Neutrophil (primary cell): ENCODE results near the gene EVL.

Experiments
- H3K27ac ChIP-seq: fragments of 200-600 bp; sonication (generic); 2 replicates; pipeline ENCODE4 v1.5.1; 2016; ENCODE audit warnings: mild to moderate bottlenecking, moderate library complexity
- H3K27me3 ChIP-seq: fragments of 200-600 bp; sonication (generic); 2 replicates; pipeline ENCODE4 v1.6.0; 2016; ENCODE audit warnings: mild to moderate bottlenecking
- H3K36me3 ChIP-seq: fragments of 200-600 bp; sonication (generic); 2 replicates; pipeline ENCODE4 v1.5.1; 2017
- H3K4me1 ChIP-seq, 2 experiments: fragments of 200-600 bp in 1 of 2; sonication (generic) in 1 of 2; 1 replicate in 1 of 2; 2 replicates in 1 of 2; pipeline versions ENCODE4 v1.5.1 to v1.6.1; 2013 to 2016; ENCODE audit warnings: low read depth in 1 of 2, low read length in 1 of 2, mild to moderate bottlenecking in 1 of 2, moderate library complexity in 1 of 2; ENCODE audit not compliant: control insufficient read depth in 1 of 2, insufficient read depth in 1 of 2
- H3K4me3 ChIP-seq, 2 experiments: fragments of 200-600 bp in 1 of 2; sonication (generic) in 1 of 2; 1 replicate in 1 of 2; 2 replicates in 1 of 2; pipeline ENCODE4 v1.5.1; 2013 to 2016; ENCODE audit warnings: low read depth in 1 of 2, low read length in 1 of 2, mild to moderate bottlenecking in 1 of 2, moderate library complexity in 1 of 2
- H3K9me3 ChIP-seq: fragments of 200-600 bp; sonication (generic); 2 replicates; pipeline ENCODE4 v1.5.1; 2016
- TF ChIP-seq, protein P1 (sequence below): fragments of 200-600 bp; sonication (generic); IDR thresholded peaks from 2 replicates; pipeline ENCODE4 v1.5.1; 2016; ENCODE audit warnings: antibody characterized with exemption

The EVL gene

DNA sequence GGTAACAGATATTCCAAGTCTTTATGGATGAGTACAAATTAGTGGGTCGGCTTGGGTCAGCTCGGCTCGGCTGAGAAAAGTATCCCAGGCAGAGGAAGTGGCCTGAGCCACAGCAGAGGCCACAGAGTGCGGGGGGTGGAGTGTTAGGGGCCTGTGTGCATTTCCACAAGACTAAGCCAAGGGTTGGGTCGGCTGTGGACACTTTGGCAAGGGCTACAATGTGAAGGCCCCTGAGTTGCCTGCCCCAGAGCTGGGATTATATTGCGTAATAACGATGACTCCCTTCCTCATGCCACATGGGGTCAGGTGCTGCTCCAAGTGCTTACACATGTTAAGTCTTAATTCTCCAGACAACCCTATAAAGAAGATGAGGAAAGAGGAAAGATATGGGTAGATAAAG, 11.4 kb downstream of the EVL start:
- Histone ChIP-seq H3K4me3 (no peak overlapping the region), H3K9me3 (no peaks in the 10 kb centered on the region), H3K27me3 (no peaks in the 10 kb centered on the region), H3K27ac (peak overlapping the region; percentile 37), H3K4me1 (peaks cover 44 to 50% of the 10 kb centered on the region in 2 experiments), H3K36me3 (no peaks in the 10 kb centered on the region)
- TF ChIP-seq, protein P1, sequence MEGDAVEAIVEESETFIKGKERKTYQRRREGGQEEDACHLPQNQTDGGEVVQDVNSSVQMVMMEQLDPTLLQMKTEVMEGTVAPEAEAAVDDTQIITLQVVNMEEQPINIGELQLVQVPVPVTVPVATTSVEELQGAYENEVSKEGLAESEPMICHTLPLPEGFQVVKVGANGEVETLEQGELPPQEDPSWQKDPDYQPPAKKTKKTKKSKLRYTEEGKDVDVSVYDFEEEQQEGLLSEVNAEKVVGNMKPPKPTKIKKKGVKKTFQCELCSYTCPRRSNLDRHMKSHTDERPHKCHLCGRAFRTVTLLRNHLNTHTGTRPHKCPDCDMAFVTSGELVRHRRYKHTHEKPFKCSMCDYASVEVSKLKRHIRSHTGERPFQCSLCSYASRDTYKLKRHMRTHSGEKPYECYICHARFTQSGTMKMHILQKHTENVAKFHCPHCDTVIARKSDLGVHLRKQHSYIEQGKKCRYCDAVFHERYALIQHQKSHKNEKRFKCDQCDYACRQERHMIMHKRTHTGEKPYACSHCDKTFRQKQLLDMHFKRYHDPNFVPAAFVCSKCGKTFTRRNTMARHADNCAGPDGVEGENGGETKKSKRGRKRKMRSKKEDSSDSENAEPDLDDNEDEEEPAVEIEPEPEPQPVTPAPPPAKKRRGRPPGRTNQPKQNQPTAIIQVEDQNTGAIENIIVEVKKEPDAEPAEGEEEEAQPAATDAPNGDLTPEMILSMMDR: no peak

DNA sequence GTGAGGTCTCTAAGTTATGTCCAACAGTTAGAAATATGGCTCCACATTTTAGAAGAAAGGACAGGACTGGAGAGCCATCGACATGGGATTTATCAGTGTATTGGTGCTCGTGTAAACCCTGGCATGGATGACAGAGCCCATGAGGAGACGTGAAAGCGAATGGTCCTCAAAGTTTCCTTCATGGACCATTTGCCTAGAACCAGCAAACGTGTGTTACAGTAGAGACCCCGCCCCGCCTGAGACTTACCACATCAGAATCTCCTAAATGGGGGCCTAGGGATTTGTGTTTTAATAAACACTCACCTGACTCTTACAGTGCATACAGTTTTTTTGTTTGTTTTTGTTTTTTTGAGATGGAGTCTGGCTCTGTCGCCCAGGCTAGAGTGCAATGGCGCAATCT, 12.2 kb downstream of the EVL start:
- TF ChIP-seq, protein P1: no peak
- H3K36me3 ChIP-seq: no peaks in the 10 kb centered on the region
- no peak overlapping the region for H3K4me3 ChIP-seq
- H3K27ac ChIP-seq: peak overlapping the region; percentile 37
- no peaks in the 10 kb centered on the region for H3K9me3 ChIP-seq
- H3K27me3 ChIP-seq: no peaks in the 10 kb centered on the region
- peaks cover 47 to 57% of the 10 kb centered on the region in 2 experiments for H3K4me1 ChIP-seq

DNA sequence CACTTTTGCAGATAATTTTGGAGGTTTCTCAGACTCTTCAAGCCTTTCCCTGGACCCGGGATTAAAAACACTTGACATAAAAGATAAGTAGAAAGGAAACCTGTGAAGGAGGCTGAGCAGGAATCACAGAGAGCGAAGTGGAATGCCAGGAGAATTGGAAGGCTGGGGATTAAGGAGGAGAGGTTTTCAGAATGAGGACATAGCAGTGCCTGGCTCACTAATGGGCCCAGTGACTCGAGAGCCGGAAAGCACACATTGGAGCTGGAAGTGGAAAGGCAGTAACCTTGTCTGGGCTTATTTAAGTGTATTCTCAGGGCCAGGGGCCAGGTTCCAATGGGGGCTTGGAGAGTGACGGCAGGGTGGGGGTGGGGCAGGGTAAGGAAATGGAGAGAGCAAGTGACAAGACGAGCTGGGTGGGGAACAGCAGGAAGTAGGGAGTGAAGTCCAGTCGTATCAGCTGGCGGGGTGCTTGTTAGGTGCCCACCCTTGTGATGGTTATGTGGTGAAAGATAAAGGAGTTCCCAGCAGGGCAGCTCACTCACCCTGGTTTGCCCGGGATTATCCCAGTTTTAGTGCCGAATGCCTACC, 13.1 kb downstream of the EVL start:
- Histone ChIP-seq H3K27me3 (no peaks in the 10 kb centered on the region), H3K4me1 (peaks cover 42 to 50% of the 10 kb centered on the region in 2 experiments), H3K4me3 (no peak overlapping the region), H3K9me3 (no peaks in the 10 kb centered on the region), H3K36me3 (no peaks in the 10 kb centered on the region), H3K27ac (no peak overlapping the region)
- TF ChIP-seq, protein P1: no peak

DNA sequence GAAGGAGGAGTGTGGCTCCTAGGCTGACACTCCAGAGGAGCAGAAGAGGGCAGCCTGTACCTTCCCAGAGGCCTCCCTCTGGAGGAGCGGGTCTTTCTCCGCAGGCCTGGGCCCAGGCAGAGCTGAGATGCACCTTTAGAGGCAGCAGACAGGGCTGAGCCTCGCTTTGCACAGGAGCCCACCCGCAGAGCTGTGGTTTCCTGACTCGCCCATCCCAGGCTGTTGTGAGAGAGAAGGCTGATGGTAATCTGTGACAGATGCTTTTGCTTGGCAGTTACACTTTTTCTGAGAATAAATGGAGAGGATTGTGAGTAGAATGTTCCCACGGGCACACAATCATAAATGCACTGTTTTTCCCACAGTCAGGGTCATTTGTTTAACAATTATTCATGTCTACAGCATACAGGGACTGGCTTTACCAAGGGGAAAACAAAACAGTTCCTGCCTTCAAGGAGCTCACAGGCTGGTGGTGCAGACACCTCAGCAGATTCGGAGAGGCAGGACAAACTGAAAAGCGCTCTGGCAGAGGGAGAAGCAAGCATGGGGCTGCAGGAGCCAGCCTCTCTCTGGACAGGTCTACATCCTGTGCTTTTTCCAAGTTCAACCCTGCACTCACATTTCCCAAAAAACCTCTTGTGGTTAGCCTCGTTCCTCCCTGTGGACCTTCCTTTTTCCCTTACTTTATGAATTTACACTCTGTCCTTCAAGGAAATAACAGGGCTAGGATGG, 13.9 kb downstream of the EVL start:
- H3K27me3 ChIP-seq: no peaks in the 10 kb centered on the region
- H3K4me1 ChIP-seq: peaks cover 37 to 42% of the 10 kb centered on the region in 2 experiments
- TF ChIP-seq, protein P1: no peak
- no peak overlapping the region for H3K27ac ChIP-seq
- H3K4me3 ChIP-seq: no peak overlapping the region
- no peaks in the 10 kb centered on the region for H3K9me3 ChIP-seq
- no peaks in the 10 kb centered on the region for H3K36me3 ChIP-seq

DNA sequence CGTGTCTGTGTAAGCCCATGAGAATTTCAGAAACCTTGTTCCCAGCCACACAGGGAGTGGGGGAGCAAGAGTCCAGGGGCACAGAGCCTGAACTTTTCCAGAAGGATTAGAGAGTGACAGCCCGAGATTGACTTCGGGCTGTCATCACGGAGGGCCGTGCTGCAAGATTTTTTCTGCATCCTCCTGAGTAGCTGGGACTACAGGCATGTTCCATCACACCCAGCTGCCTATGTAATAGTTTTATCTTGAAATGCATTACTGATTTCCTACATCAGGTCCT, 14.4 kb downstream of the EVL start:
- H3K4me3 ChIP-seq: no peak overlapping the region
- H3K36me3 ChIP-seq: peaks cover 2% of the 10 kb centered on the region
- H3K9me3 ChIP-seq: no peaks in the 10 kb centered on the region
- no peaks in the 10 kb centered on the region for H3K27me3 ChIP-seq
- H3K27ac ChIP-seq: no peak overlapping the region
- TF ChIP-seq, protein P1: no peak
- peaks cover 37 to 41% of the 10 kb centered on the region in 2 experiments for H3K4me1 ChIP-seq
